Activated CD8-positive, alpha-beta memory T cell treated with anti-CD3 and anti-CD28 coated beads, Interleukin-2, amount 50 U/mL, for 4 hours (primary cell): ENCODE measurements around the gene MRM2.
"Not testable (repeated sequence)": the region's sequence is repeated elsewhere in the genome, so short reads cannot be mapped to it uniquely, and the experiment has no call there.

Experiments used
- DNase-seq: peaks from one replicate; pipeline ENCODE4 v3.0.0-alpha.2; 2020

The MRM2 gene

DNA sequence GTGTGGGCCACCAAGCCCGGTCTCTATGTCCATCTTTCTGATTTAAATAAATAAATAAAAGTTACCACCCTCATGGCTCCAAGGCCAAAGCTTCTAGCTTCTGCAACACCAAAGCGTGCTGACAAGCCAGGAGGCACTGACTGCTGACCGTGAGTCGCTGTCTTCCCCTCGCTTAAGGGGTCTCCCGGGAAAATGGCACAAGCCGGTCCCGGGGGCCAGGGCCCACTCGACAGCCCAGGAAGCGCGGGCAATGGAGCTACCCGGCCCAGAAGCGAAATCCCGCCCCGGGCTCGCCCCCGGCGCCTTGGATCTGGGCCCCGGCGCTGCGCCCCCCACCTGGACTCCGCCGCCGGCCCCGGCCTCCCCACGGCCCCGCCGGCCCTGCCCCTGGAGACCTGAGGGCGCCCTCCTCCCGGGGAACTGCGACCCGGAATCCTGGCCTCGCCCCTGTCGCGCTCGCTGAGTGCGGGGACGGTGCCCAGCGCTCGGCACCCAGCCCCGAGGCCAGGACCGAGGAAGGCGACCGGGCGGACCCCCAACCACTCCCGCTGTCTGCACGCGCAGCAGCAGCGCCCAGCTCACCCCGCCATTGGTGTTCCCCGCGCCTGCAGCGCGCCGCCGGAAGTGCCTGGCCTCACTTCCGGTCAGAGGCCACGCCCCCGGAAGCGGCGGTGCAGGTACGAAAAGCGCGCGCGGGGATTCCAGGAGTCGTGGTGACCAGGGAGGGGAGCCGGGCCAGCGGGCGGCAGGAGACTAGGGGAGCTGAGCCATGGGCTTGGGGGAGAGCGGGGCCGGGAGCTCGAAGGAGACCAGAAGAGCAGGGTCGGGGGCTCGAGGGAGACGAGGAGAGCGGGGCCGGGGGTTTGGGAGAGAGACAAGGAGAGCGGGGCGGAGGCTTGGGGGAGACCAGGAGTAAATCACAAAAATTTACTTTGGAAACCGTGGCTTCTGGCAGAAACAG lies at the start of gene MRM2, which contains the start of gene NUDT1:
TSS of gene MRM2 (minus strand) at position 626 of the 961 bp plus-strand sequence. CDS start at position 590, 36 bp downstream.
TSS of gene NUDT1 (plus strand) at position 647 of the 961 bp plus-strand sequence. CDS start 2,349 bp downstream, outside the sequence.
- DNase-seq: peak; percentile 72

DNA sequence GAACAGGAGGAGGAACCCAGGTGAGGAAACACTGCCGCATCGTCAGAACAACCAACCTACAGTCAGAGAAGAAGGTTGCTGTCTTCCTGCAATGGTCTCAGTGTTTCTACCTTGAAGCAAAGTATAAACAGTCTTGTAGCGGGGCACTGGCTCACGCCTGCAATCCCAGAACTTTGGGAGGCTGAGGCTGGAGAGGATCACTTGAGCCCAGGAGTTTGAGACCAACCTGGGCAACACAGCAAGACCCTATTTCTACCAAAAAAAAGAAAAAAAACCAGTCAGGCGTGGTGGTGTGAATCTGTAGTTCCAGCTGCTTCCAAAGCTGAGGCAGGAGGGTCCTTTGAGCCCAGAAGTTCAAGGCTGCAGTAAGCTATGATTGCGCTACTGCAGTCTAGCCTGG lies 48.9 kb upstream of the MRM2 start:
- no peak for DNase-seq

GRCh38 chr7:2289621-2290020 lies 47.6 kb upstream of the MRM2 start:
- no peak for DNase-seq

GRCh38 chr7:2289111-2289586 lies 47.1 kb upstream of the MRM2 start:
- DNase-seq: no peak

DNA sequence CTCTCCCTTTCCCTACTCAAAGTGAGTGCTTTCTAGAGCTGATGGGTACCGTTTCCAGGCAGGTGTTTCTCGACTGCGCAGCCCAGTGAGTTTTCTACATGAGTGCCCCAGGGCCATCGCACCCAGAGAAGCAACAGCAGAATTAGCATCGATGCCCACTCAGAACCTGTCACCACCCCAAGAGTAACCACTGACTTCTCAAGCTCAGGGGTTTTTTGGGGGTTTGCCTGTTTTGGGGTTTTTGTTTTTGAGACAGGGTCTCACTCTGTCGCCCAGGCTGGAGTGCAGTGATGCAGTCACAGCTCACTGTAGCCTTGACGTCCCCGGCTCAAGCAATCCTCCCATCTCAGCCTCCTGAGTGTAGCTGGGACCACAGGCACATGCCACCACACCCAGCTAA lies 46.5 kb upstream of the MRM2 start:
- DNase-seq: no peak

GRCh38 chr7:2287745-2288144 lies 45.7 kb upstream of the MRM2 start:
- no peak for DNase-seq

GRCh38 chr7:2283074-2283473 lies 41.1 kb upstream of the MRM2 start:
- DNase-seq: no peak

- DNase-seq: no peak
Observed at GRCh38 chr7:2282185-2282751, 40.3 kb upstream of the MRM2 start.

- no peak for DNase-seq
Observed at GRCh38 chr7:2281541-2281940, 39.5 kb upstream of the MRM2 start.

- DNase-seq: no peak
Observed at GRCh38 chr7:2280424-2280823, 38.4 kb upstream of the MRM2 start.

DNA sequence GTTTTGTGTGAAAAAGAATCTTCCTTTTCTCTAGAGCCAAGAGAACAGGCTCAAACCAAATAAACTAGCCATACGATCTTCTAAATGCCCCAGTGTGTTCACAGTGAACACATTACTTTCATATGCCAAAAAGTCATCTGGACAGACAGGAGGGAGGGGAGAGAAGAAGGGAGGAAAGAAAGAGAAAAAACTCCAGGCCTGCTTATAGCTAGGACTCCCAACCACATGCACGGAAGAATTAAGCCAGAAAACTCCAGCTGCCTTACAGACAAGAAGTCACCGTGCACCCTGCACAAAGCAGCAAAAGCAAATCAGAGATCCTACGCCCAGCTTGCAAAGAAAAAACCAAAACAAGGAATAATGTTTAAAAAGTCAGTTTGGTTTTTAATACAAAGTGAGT lies 37.9 kb upstream of the MRM2 start:
- no peak for DNase-seq

GRCh38 chr7:2278026-2278425 lies 36.0 kb upstream of the MRM2 start:
- DNase-seq: no peak

- no peak for DNase-seq
Observed at GRCh38 chr7:2276107-2276506, 34.1 kb upstream of the MRM2 start.

DNA sequence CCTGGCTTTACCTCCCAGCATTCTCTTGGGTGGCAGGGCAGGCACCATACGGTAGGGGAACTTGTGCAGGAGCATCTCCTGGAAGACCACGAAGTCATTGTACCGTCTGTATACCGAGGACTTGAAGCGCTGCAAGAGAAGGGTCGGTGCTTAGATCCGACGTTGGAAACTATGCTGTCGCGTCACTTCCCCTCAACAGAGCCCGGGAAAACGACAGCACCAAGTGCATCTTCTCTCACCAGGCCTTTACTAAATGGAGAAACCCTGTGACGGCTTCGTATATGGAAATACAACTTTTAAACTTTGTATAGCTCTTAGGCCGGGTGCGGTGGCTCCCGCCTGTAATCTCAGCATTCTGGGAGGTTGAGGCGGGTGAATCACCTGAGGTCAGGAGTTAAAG lies 33.1 kb upstream of the MRM2 start:
- DNase-seq: no peak

DNA sequence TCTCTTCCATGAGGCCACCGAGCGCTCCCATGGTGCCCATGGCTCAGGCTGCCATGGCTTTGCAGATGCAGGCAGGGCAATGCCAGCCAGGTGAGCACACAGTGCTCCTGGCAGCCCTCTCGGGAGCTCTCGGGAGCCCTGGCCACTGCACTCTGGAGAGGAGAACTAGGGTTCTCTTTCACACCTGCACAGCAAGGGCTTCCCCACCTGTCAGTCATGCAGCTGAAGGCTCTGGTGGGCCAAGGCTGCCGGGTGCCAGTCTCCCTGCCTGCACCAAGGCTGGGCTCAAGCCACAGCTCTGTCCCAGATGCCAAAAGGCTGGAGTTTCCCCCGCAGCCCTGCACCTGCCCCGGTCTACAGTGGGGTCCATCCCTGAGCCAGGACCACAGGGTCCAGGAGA lies 32.7 kb upstream of the MRM2 start:
- DNase-seq: no peak

DNA sequence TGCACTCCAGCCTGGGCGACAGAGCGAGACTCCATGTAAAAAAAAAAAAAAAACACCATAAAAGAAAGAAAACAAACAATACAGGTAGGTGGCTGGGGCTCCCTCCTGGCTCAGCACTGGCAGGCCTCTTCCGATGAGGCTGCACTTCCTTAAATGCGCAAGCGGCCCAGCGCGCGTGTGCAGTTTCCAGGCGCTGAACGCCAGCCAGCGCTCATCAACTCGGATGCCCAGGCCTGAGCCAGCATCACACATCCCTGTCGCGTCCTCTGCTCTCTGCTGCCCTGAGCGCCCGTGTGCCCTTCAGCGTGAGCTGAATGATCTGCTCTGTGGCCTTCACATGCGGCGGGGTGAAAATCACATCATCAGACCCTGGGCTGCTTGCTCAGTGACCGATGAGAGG lies 31.9 kb upstream of the MRM2 start:
- DNase-seq: no peak

DNA sequence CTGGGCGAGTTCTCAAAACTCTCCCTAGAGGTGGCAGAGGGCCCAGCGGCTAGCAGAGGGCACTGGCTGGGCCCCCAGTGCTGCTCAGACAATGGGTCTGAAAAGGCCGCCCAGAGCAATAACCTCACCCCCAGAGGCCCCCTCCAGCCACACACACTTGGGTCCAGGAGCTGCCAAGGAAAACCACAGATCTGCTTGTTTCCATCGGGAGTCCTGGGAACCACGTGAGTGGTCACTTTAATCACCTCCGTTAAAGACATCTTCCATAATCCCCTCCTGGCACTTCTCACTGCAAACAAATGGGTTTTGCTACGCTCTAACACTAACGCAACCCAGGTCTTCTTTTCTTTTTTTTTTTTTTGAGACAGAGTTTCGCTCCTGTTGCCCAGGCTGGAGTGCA lies 30.0 kb upstream of the MRM2 start:
- no peak for DNase-seq

GRCh38 chr7:2271273-2272026 lies 29.4 kb upstream of the MRM2 start:
- no peak for DNase-seq

DNA sequence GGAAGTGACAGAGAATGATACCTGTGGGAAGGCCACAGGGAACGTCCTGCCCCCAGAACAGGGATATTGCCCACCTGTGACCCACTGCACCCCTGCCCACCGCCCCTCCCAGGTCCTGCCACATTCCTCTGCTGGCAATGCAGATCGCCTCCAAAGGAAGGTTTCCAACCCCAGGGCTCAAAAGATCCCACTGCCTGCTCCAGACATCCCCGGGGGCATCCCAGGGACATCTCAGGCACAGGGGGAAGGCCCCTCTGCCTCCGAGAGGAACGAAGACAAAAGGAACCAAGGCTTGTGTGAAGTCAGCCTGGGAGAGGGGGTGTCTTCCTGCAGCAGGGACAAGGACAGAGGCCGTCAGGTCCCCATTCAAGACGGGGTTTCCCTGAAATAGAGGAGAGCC lies 28.5 kb upstream of the MRM2 start:
- no peak for DNase-seq

DNA sequence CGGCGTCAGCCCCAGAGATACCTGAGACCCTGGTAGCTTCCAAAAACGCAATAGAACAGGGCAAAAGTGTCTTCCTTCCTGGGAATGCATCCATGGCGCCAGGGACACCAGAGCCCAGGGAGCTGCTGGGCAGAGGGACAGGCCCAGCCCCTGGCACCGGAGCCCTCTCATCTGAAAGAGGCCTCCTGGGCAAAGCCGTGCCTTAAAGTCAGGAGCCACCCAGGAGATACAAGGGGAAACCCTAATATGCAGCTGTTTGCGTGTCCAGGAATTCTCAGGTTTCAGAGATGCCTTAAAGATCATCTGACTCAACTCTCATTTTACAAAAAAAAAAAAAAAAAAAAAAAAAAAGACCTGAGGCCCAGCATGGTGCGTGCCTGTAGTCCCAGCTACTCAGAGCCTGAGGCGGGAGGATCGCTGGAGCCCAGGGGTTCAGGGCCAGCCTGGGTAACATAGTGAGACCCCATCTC lies 28.0 kb upstream of the MRM2 start:
- DNase-seq: no peak

DNA sequence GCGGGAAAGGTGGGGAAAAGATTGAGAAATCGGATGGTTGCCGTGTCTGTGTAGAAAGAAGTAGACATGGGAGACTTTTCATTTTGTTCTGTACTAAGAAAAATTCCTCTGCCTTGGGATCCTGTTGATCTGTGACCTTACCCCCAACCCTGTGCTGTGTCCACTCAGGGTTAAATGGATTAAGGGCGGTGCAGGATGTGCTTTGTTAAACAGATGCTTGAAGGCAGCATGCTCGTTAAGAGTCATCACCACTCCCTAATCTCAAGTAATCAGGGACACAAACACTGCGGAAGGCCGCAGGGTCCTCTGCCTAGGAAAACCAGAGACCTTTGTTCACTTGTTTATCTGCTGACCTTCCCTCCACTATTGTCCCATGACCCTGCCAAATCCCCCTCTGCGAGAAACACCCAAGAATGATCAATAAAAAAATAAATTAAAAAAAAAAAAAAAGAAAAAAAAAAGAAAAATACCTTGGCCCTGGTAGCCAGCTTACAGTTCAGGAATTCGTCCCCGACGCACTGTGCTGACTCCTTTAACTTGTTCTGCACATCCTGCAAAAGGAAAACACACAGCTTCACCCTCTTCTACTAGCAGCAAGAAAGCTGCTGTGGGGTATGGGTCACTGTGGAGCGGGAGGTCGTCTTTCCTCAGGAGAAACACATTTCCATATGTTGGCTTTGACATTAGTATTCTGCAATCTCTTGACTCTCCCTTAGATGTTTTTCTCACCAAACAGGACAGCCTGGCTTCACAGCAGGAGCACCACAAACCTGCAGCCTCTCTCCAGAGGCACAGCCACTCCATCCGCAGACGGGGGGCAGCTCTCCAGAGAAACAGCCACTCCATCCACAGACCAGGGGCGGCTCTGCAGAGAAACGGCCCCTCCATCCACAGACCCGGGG lies 27.3 kb upstream of the MRM2 start:
- not testable (repeated sequence) for DNase-seq

DNA sequence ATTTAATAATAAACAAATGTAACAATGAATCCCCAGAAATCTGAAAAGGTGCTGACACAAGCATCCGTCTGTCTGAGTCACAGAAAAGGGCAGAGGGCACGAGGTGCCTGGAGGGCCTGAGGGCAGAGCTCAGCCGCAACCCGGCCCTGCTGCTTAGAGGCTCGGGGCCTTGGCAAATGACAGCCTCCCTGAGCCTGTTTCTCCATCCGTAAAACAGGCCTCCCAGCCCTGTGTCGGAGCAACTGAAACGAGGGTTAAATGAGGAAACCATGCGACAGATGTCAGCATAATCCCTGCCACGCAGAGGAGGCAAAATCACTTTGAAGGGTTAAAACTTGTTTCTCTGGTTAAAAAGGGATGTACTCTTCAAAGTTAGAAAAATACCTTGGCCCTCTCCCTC lies 24.9 kb upstream of the MRM2 start:
- no peak for DNase-seq
